OCI-LY1 (cell line): ENCODE results near the gene SNTB2.

Source experiments
- EZH2 ChIP-seq: fragments of 200-600 bp; sonication (generic), shearing (Covaris generic); IDR thresholded peaks from 2 replicates; pipeline ENCODE4 v1.8.0; 2017; ENCODE audit warnings: borderline replicate concordance, mixed run types, mild to moderate bottlenecking, antibody characterized with exemption, low read length, moderate library complexity, mixed read lengths
- TF ChIP-seq, protein P1 (sequence below): fragments of 200-600 bp; sonication (generic), shearing (Covaris generic); IDR thresholded peaks from 2 replicates; pipeline ENCODE4 v1.5.1; 2017; ENCODE audit warnings: mild to moderate bottlenecking, antibody characterized with exemption, low read length, moderate library complexity, mixed read lengths

DNA sequence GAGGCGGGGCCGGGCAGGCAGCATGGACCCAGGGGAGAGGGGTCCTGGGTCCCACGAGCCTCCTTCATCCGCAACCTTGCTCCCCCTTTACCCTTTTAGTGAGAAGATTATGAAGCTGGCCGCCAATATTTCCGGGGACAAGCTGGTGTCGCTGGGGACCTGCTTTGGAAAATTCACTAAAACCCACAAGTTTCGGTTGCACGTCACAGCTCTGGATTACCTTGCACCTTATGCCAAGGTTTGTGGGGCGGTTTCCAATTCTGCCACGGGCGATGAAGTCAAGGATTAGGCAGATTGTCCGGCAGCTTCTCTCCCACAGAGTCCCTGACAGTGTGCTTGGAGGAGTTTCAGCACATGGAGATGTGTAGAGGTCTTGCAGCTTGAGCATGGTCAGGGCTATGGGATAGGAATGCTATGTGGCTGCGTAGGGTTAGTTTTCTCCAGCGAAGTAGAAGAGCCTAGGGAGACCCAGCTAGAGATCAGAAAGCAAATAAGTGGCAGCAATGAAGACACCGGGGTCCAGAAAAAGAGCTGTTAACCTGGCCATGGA lies 153.2 kb downstream of the SNTB2 start:
- TF ChIP-seq, protein P1, sequence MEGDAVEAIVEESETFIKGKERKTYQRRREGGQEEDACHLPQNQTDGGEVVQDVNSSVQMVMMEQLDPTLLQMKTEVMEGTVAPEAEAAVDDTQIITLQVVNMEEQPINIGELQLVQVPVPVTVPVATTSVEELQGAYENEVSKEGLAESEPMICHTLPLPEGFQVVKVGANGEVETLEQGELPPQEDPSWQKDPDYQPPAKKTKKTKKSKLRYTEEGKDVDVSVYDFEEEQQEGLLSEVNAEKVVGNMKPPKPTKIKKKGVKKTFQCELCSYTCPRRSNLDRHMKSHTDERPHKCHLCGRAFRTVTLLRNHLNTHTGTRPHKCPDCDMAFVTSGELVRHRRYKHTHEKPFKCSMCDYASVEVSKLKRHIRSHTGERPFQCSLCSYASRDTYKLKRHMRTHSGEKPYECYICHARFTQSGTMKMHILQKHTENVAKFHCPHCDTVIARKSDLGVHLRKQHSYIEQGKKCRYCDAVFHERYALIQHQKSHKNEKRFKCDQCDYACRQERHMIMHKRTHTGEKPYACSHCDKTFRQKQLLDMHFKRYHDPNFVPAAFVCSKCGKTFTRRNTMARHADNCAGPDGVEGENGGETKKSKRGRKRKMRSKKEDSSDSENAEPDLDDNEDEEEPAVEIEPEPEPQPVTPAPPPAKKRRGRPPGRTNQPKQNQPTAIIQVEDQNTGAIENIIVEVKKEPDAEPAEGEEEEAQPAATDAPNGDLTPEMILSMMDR, result no peak
- TF ChIP-seq EZH2, result no peak
